PC-9 (cell line): Measurements from ENCODE around the gene NRK. TPM values are rescaled to one million over a fixed set of nuclear protein-coding genes. Genes with fewer than 3 reads are reported as not detected.
A peak's percentile ranks its signal among the peaks of the same experiment; 100 is the strongest.
"Not testable (repeated sequence)": the region's sequence is repeated elsewhere in the genome, so short reads cannot be mapped to it uniquely, and the experiment has no call there.

ENCODE experiments used
- BruUV-seq: library from RNA; stranded (reverse); fragments of 400-500 nt; replicated peaks from 2 replicates; lab custom pipeline; 2021; lab: Mats Ljungman, UMichigan
- CTCF ChIA-PET: fragments of 300-600 bp; sonication (Branson Sonifier 250); formaldehyde crosslinking; loops from one replicate; lab custom pipeline; 2022; ENCODE audit warnings: antibody characterized with exemption; lab: Charles Lee
- POLR2A ChIA-PET: fragments of 300-600 bp; sonication (Branson Sonifier 250); formaldehyde crosslinking; loops from one replicate; lab custom pipeline; 2022; ENCODE audit warnings: antibody characterized with exemption; ENCODE audit not compliant: unreplicated experiment; lab: Charles Lee
- DNase-seq, 2 experiments: peaks; one replicate each; pipeline versions ENCODE4 v3.0.0 to v3.0.0-alpha.2; 2015 to 2022; ENCODE audit warnings: mixed read lengths in 1 of 2
- H2AFZ ChIP-seq: fragments of 200-600 bp; sonication (generic); 2 replicates; pipeline ENCODE4 v1.8.1; 2017; ENCODE audit warnings: antibody characterized with exemption
- H3F3A ChIP-seq: fragments of 200-600 bp; sonication (generic); 2 replicates; pipeline ENCODE4 v1.8.1; 2017; ENCODE audit warnings: antibody characterized with exemption, mild to moderate bottlenecking, low read depth; ENCODE audit not compliant: insufficient read depth
- H3K27ac ChIP-seq: fragments of 200-600 bp; sonication (generic); 2 replicates; pipeline ENCODE4 v1.6.1; 2016; ENCODE audit warnings: mixed run types
- H3K27me3 ChIP-seq: fragments of 200-600 bp; sonication (generic); 2 replicates; pipeline ENCODE4 v1.6.1; 2016; ENCODE audit warnings: low read depth, mixed run types; ENCODE audit not compliant: insufficient read depth
- H3K36me3 ChIP-seq: fragments of 200-600 bp; sonication (generic); 2 replicates; pipeline ENCODE4 v1.6.1; 2016; ENCODE audit warnings: low read depth, mixed run types
- H3K4me1 ChIP-seq: fragments of 200-600 bp; sonication (generic); replicated peaks from 2 replicates; pipeline ENCODE4 v1.6.1; 2016; ENCODE audit warnings: mixed run types; ENCODE audit not compliant: insufficient read depth
- H3K4me2 ChIP-seq: fragments of 200-600 bp; sonication (generic); 2 replicates; pipeline ENCODE4 v1.6.1; 2017; ENCODE audit warnings: mixed run types
- H3K4me3 ChIP-seq: fragments of 200-600 bp; sonication (generic); 2 replicates; pipeline ENCODE4 v1.6.1; 2016; ENCODE audit warnings: mixed run types
- H3K79me2 ChIP-seq: fragments of 200-600 bp; sonication (generic); 2 replicates; pipeline ENCODE4 v1.6.1; 2017; ENCODE audit warnings: low read depth, mixed run types
- H3K9me2 ChIP-seq: fragments of 200-600 bp; sonication (generic); 2 replicates; pipeline ENCODE4 v1.8.1; 2017; ENCODE audit warnings: mild to moderate bottlenecking; ENCODE audit not compliant: insufficient read depth
- H3K9me3 ChIP-seq: fragments of 200-600 bp; sonication (generic); 2 replicates; pipeline ENCODE4 v1.8.1; 2016; ENCODE audit warnings: low read depth; ENCODE audit not compliant: insufficient read depth
- H4K20me1 ChIP-seq: fragments of 200-600 bp; sonication (generic); 2 replicates; pipeline ENCODE4 v1.8.1; 2017; ENCODE audit not compliant: insufficient read depth
- EZH2 ChIP-seq: fragments of 200-600 bp; sonication (generic); IDR thresholded peaks from 2 replicates; pipeline ENCODE4 v1.8.0; 2017; ENCODE audit warnings: antibody characterized with exemption, low read depth
- intact Hi-C: fragments of 100-400 bp; cut with micrococcal nuclease; formaldehyde crosslinking; loops from one replicate; pipeline ENCODE4 v1.10.0; 2022; ENCODE audit not compliant: unreplicated experiment
- total RNA-seq: library from RNA; stranded (reverse); gene quantifications from 2 replicates; pipeline ENCODE4 v1.2.3, GENCODE V29; 2021
- TF ChIP-seq, protein P1 (sequence below): fragments of 200-600 bp; sonication (generic); conservative IDR thresholded peaks from 2 replicates; pipeline ENCODE4 v1.6.1; 2017; ENCODE audit warnings: mixed run types, antibody characterized with exemption, mild to moderate bottlenecking, moderate library complexity

NRK gene
- total RNA-seq, 1 experiment from 2014 or later: 0.24 TPM

DNA sequence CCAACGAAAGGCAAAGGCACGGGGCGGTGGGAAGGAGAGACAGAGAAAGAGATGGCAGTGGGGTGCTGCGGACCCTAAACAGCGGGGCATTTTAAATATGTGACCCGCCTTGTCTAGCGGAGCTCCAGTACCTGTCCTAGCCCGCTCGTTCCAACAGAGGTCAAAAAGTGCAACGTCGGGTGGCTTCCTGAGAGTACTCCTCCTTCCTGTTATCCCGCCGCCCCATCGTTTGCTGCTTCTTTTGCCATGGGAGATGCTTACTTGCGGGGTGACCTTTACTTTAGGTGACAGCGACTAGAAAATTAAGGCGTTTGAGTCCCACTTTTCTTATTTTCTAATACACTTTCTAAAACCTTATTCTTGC lies 735 bp downstream of the NRK start:
- ChIA-PET CTCF (no interaction called here), POLR2A (no interaction called here)
- no peak for TF ChIP-seq EZH2
- TF ChIP-seq, protein P1, sequence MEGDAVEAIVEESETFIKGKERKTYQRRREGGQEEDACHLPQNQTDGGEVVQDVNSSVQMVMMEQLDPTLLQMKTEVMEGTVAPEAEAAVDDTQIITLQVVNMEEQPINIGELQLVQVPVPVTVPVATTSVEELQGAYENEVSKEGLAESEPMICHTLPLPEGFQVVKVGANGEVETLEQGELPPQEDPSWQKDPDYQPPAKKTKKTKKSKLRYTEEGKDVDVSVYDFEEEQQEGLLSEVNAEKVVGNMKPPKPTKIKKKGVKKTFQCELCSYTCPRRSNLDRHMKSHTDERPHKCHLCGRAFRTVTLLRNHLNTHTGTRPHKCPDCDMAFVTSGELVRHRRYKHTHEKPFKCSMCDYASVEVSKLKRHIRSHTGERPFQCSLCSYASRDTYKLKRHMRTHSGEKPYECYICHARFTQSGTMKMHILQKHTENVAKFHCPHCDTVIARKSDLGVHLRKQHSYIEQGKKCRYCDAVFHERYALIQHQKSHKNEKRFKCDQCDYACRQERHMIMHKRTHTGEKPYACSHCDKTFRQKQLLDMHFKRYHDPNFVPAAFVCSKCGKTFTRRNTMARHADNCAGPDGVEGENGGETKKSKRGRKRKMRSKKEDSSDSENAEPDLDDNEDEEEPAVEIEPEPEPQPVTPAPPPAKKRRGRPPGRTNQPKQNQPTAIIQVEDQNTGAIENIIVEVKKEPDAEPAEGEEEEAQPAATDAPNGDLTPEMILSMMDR: no peak
- DNase-seq: no peak
- H3K79me2 ChIP-seq: no peaks in the 10 kb centered on the region
- no peaks in the 10 kb centered on the region for H3K9me2 ChIP-seq
- H3K9me3 ChIP-seq: no peaks in the 10 kb centered on the region
- intact Hi-C loops: no loop called here
- no peak overlapping the region for H2AFZ ChIP-seq
- no peaks in the 10 kb centered on the region for H3F3A ChIP-seq
- H3K4me1 ChIP-seq: no peaks in the 10 kb centered on the region
- BruUV-seq: no TSS peak
- H3K27ac ChIP-seq: no peak overlapping the region
- no peak overlapping the region for H3K4me2 ChIP-seq
- no peaks in the 10 kb centered on the region for H3K27me3 ChIP-seq
- no peak overlapping the region for H3K4me3 ChIP-seq
- H3K36me3 ChIP-seq: no peaks in the 10 kb centered on the region
- no peaks in the 10 kb centered on the region for H4K20me1 ChIP-seq

DNA sequence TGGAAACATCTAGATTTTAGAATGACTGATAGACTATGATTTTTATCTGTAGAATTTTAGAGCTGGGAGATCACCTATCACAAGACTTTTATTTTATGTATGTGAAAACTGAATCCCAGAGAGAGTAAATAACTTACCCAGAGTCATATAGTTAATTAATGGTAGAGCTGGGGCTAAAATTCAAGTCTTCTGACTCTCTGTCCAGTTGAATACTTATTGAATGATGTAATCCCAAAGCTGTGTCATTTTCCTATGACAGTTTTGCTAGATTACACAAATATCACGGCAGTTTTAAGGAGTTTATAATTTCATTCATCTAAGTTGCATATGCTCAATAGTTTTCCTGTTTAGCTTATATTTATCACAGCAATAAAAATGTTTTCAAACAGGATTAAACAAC lies 6.7 kb downstream of the NRK start:
- Histone ChIP-seq H3K4me3 (no peak overlapping the region), H4K20me1 (no peaks in the 10 kb centered on the region), H3K4me1 (no peaks in the 10 kb centered on the region), H3F3A (no peaks in the 10 kb centered on the region), H3K27me3 (no peaks in the 10 kb centered on the region), H3K27ac (no peak overlapping the region), H3K4me2 (no peak overlapping the region), H3K79me2 (no peaks in the 10 kb centered on the region), H2AFZ (no peak overlapping the region), H3K9me3 (no peaks in the 10 kb centered on the region), H3K9me2 (no peaks in the 10 kb centered on the region), H3K36me3 (no peaks in the 10 kb centered on the region)
- no peak for DNase-seq
- no TSS peak for BruUV-seq
- POLR2A ChIA-PET: interaction anchor here (0.6 kb wide), 1 partner anchor 434 kb away, joined by 4 read pairs; no protein-coding TSS in a partner anchor
- intact Hi-C loops: no loop called here
- TF ChIP-seq, protein P1: no peak
- TF ChIP-seq EZH2: no peak
- CTCF ChIA-PET: no interaction called here

DNA sequence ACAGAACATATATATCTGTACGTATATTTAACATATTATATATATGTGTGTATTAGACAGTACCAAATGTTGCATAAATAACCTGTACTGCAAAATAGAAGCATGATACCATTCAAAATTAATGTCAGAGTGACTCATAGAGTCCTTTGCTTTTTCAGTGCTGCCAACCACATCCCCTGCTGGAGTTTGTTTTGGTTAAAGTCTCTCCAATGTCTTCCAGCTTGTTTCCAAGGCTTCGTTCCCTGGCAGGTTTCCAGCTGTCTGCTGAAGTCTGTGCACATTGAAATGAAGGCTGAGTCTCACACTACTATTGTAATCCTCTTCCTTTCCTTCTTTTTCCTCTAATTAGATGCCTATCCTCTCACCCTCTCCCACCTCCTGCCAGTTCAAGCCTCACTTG lies 14.9 kb downstream of the NRK start:
- intact Hi-C loops: no loop called here
- Histone ChIP-seq H3K79me2 (no peaks in the 10 kb centered on the region), H3K27ac (no peak overlapping the region), H3K4me3 (no peak overlapping the region), H3K9me3 (no peaks in the 10 kb centered on the region), H3K4me1 (peaks cover 3% of the 10 kb centered on the region), H3K36me3 (no peaks in the 10 kb centered on the region), H3K9me2 (no peaks in the 10 kb centered on the region; the same call in 1 of the 2 replicates), H2AFZ (no peak overlapping the region), H3K27me3 (no peaks in the 10 kb centered on the region), H3F3A (no peaks in the 10 kb centered on the region), H4K20me1 (no peaks in the 10 kb centered on the region), H3K4me2 (no peak overlapping the region; the same call in 1 of the 2 replicates)
- BruUV-seq: no TSS peak
- CTCF ChIA-PET: no interaction called here
- peak; percentile 50 to 58 for DNase-seq
- POLR2A ChIA-PET: interaction anchor here (0.7 kb wide), 1 partner anchor 136 kb away, joined by 6 read pairs; no protein-coding TSS in a partner anchor
- no peak for TF ChIP-seq EZH2

DNA sequence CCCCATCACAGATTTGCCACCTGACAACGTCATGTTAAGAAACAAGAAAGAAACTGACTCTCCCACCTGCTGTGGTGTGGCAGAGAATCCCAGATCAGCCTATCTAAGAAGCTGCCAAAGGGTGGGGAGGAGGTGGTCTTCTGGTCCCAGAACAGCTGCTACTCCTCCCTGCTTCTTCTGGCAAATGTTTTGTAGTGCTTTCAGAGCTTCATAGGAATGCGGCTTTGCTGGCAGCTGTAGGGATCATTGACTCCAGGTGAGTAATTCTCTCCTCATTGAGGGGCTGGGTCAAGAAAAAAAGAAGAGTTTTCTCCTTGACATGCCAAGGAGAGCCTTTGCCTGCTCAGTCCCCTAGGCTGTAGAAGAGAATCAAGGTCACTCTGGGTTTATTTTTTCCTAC lies 23.3 kb downstream of the NRK start:
- CTCF ChIA-PET: no interaction called here
- no peaks in the 10 kb centered on the region for H3K4me1 ChIP-seq
- no peaks in the 10 kb centered on the region for H3K79me2 ChIP-seq
- POLR2A ChIA-PET: no interaction called here
- intact Hi-C loops: no loop called here
- no peak for DNase-seq
- no peaks in the 10 kb centered on the region for H4K20me1 ChIP-seq
- H2AFZ ChIP-seq: no peak overlapping the region
- no peak for TF ChIP-seq EZH2
- TF ChIP-seq, protein P1: no peak
- H3K9me3 ChIP-seq: no peaks in the 10 kb centered on the region
- no peaks in the 10 kb centered on the region for H3K9me2 ChIP-seq
- no peaks in the 10 kb centered on the region for H3F3A ChIP-seq
- no peaks in the 10 kb centered on the region for H3K36me3 ChIP-seq
- H3K4me3 ChIP-seq: no peak overlapping the region
- no peak overlapping the region for H3K27ac ChIP-seq
- H3K4me2 ChIP-seq: no peak overlapping the region
- no TSS peak for BruUV-seq
- H3K27me3 ChIP-seq: no peaks in the 10 kb centered on the region

DNA sequence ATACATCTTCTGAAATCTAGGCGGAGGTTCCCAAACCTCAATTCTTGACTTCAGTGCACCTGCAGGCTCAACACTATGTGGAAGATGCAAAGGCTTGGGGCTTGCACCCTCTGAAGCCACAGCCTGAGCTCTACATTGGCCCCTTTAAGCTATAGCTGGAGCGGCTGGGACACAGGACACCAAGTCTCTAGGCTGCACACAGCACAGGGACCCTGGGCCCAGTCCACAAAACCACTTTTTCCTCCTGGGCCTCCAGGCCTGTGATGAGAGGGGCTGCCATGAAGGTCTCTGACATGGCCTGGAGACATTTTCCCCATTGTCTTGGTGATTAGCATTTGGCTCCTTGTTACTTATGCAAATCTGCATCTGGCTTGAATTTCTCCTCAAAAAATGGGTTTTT lies 27.8 kb downstream of the NRK start:
- H3K4me2 ChIP-seq, POLR2A ChIA-PET, H3K9me3 ChIP-seq, H3K79me2 ChIP-seq, BruUV-seq, H2AFZ ChIP-seq, DNase-seq, H3K27me3 ChIP-seq, CTCF ChIA-PET, H3F3A ChIP-seq, H3K36me3 ChIP-seq, H3K4me3 ChIP-seq, H3K4me1 ChIP-seq, intact Hi-C loops, H4K20me1 ChIP-seq, H3K27ac ChIP-seq, H3K9me2 ChIP-seq: not testable (repeated sequence)
